K562 (cell line): Measurements from ENCODE around the gene ERCC1. TPM values are rescaled to one million over a fixed set of nuclear protein-coding genes. Genes with fewer than 3 reads are reported as not detected.

ENCODE experiments used
- ATAC-seq: fragments of 200-7000 bp; cut with Tn5 transposase; 3 replicates; pipeline ENCODE4 v1.9.1; 2020; ENCODE audit warnings: moderate library complexity
- BruUV-seq: library from RNA; stranded (reverse); fragments of 400-500 nt; replicated peaks from 2 replicates; lab custom pipeline; 2021; lab: Mats Ljungman, UMichigan
- CTCF ChIA-PET: fragments of 300-600 bp; formaldehyde crosslinking; extraction: SDS; loops from one replicate; lab custom pipeline; 2021; ENCODE audit warnings: low intra/inter-chr PET ratio; lab: Yijun Ruan, JAX
- POLR2A ChIA-PET: fragments of 300-600, 350-650 bp; sonication (Branson Sonifier 250); formaldehyde crosslinking; extraction: SDS; loops from one replicate; lab custom pipeline; 2021; ENCODE audit warnings: antibody characterized with exemption, inconsistent platforms; lab: Yijun Ruan, JAX
- DNase-seq, 4 experiments: peaks; one replicate each; pipeline versions ENCODE4 v3.0.0 to v3.0.0-alpha.2; 2011 to 2018; ENCODE audit warnings: low spot score in 3 of 4, mixed read lengths in 3 of 4; ENCODE audit errors: extremely low read depth in 1 of 4
- FAIRE-seq: peaks from 2 replicates; lab custom pipeline; 2011; peaks lifted over from hg19 to GRCh38; lab: Jason Lieb, UNC
- H2AFZ ChIP-seq: 2 replicates; pipeline ENCODE4 v1.6.0; 2011; ENCODE audit warnings: low read depth, low read length, control low read depth, inconsistent platforms
- H3K27ac ChIP-seq: fragments of 200-600 bp; 3 replicates; pipeline ENCODE4 v1.8.0; 2011; ENCODE audit warnings: low read depth, mild to moderate bottlenecking, control low read depth, inconsistent platforms, low read length, moderate library complexity, mixed read lengths; ENCODE audit errors: extremely low read depth
- H3K27me3 ChIP-seq, 2 experiments: fragments of 300-600 bp in 1 of 2; 2 replicates in 1 of 2; 3 replicates in 1 of 2; pipeline versions ENCODE4 v1.6.0 to v1.8.0; 2011; ENCODE audit warnings: inconsistent platforms in 2 of 2, low read length in 2 of 2, mild to moderate bottlenecking in 1 of 2, mixed read lengths in 1 of 2, moderate library complexity in 1 of 2; ENCODE audit not compliant: control insufficient read depth in 2 of 2, insufficient read depth in 2 of 2
- H3K36me3 ChIP-seq: fragments of 300-600 bp; 3 replicates; pipeline ENCODE4 v1.8.0; 2011; ENCODE audit warnings: mild to moderate bottlenecking, low read length, inconsistent platforms; ENCODE audit not compliant: control insufficient read depth, insufficient read depth
- H3K4me1 ChIP-seq, 2 experiments: fragments of 200-600 bp in 1 of 2; replicated peaks in 1 of 2; 2 replicates in 1 of 2; 3 replicates in 1 of 2; pipeline versions ENCODE4 v1.5.1 to v1.8.0; 2011; ENCODE audit warnings: inconsistent platforms in 2 of 2, low read length in 2 of 2, mild to moderate bottlenecking in 1 of 2, mixed read lengths in 1 of 2, moderate library complexity in 1 of 2; ENCODE audit not compliant: control insufficient read depth in 2 of 2, insufficient read depth in 2 of 2
- H3K4me2 ChIP-seq: 2 replicates; pipeline ENCODE4 v1.6.1; 2011; ENCODE audit warnings: low read length, control low read depth, inconsistent platforms, mixed read lengths; ENCODE audit not compliant: insufficient read depth
- H3K4me3 ChIP-seq: fragments of 200-600 bp; sonication (generic), shearing (Covaris generic); 2 replicates; pipeline ENCODE4 v1.5.1; 2016; ENCODE audit warnings: control low read depth, inconsistent platforms
- H3K79me2 ChIP-seq: fragments of 200-600 bp; 3 replicates; pipeline ENCODE4 v1.8.0; 2011; ENCODE audit warnings: low read length, inconsistent platforms; ENCODE audit not compliant: control insufficient read depth, insufficient read depth
- H3K9ac ChIP-seq, 2 experiments: 2 replicates each; pipeline versions ENCODE4 v1.6.0 to v1.6.1; 2011; ENCODE audit warnings: low read depth in 2 of 2, low read length in 2 of 2, control low read depth in 1 of 2, inconsistent platforms in 1 of 2, mild to moderate bottlenecking in 1 of 2, mixed read lengths in 1 of 2; ENCODE audit not compliant: insufficient read depth in 1 of 2
- H3K9me1 ChIP-seq: one replicate; pipeline ENCODE4 v1.6.0; 2011; ENCODE audit warnings: inconsistent platforms, mild to moderate bottlenecking, low read length, moderate library complexity; ENCODE audit not compliant: control insufficient read depth, insufficient read depth
- H3K9me3 ChIP-seq: replicated peaks from 2 replicates; pipeline ENCODE4 v1.5.1; 2011; ENCODE audit warnings: low read depth, low read length, inconsistent platforms; ENCODE audit not compliant: control insufficient read depth, insufficient read depth
- H4K20me1 ChIP-seq: replicated peaks from 2 replicates; pipeline ENCODE4 v1.6.1; 2011; ENCODE audit warnings: low read length, inconsistent platforms, mixed read lengths; ENCODE audit not compliant: control insufficient read depth, insufficient read depth
- BCOR ChIP-seq: fragments of 450-650 bp; IDR thresholded peaks from 2 replicates; pipeline ENCODE4 v1.6.1; 2016
- CBX2 ChIP-seq: fragments of 200-600 bp; sonication (generic); IDR thresholded peaks from one replicate; pipeline ENCODE4 v1.6.1; 2012; ENCODE audit warnings: mild to moderate bottlenecking, low read length, inconsistent platforms; ENCODE audit not compliant: insufficient read depth, poor library complexity, severe bottlenecking
- CEBPB ChIP-seq: fragments of 450-650 bp; IDR thresholded peaks from 2 replicates; pipeline ENCODE4 v1.6.1; 2016; ENCODE audit warnings: missing genetic modification characterization, missing compliant biosample characterization
- CHD4 ChIP-seq: fragments of 200-600 bp; sonication (generic); IDR thresholded peaks from 3 replicates; pipeline ENCODE4 v1.6.1; 2012; ENCODE audit warnings: low read depth, mild to moderate bottlenecking, mixed read lengths, low read length, inconsistent platforms; ENCODE audit not compliant: insufficient read depth, insufficient replicate concordance, poor library complexity, severe bottlenecking
- KLF10 ChIP-seq: fragments of 250-450 bp; sonication (Bioruptor Pico); IDR thresholded peaks from 2 replicates; pipeline ENCODE4 v1.6.1; 2021; ENCODE audit warnings: matching md5 sums
- NFE2L1 ChIP-seq: fragments of 450-650 bp; IDR thresholded peaks from 2 replicates; pipeline ENCODE4 v1.6.1; 2016; ENCODE audit warnings: missing genetic modification characterization, low read depth, mild to moderate bottlenecking, missing compliant biosample characterization, moderate library complexity, borderline replicate concordance
- PKNOX1 ChIP-seq: fragments of 450-650 bp; IDR thresholded peaks from 2 replicates; pipeline ENCODE4 v1.6.1; 2016
- SMAD1 ChIP-seq: fragments of 150-350 bp; IDR thresholded peaks from 2 replicates; pipeline ENCODE4 v1.6.1; 2014; ENCODE audit warnings: low read length, low read depth; ENCODE audit not compliant: partially characterized antibody
- ZNF280A ChIP-seq: fragments of 450-650 bp; IDR thresholded peaks from 2 replicates; pipeline ENCODE4 v1.6.1; 2018; ENCODE audit warnings: mild to moderate bottlenecking, low read depth; ENCODE audit not compliant: partially characterized antibody
- ZNF3 ChIP-seq: fragments of 250-450 bp; sonication (Bioruptor Pico); IDR thresholded peaks from 2 replicates; pipeline ENCODE4 v1.5.0; 2021; ENCODE audit warnings: mild to moderate bottlenecking, moderate library complexity
- ZNF639 ChIP-seq, 2 experiments: fragments of 200-800 bp in 1 of 2; sonication (Bioruptor generic) in 1 of 2; sonication (generic) in 1 of 2; formaldehyde crosslinking in 1 of 2; IDR thresholded peaks in 1 of 2; conservative IDR thresholded peaks in 1 of 2; 2 replicates each; pipeline versions ENCODE4 v1.5.0 to v1.6.1; 2016 to 2020; ENCODE audit warnings: missing compliant biosample characterization in 1 of 2, missing genetic modification characterization in 1 of 2, missing genetic modification reagents in 1 of 2
- ZNF75A ChIP-seq: fragments of 450-650 bp; formaldehyde crosslinking; IDR thresholded peaks from 2 replicates; pipeline ENCODE4 v1.4.0; 2020; ENCODE audit warnings: mild to moderate bottlenecking
- WGBS: fragments of 100-300 bp; shearing (Covaris generic); methylation state at CpG from one replicate; pipeline ENCODE4 v1.1.6; 2016; ENCODE audit warnings: low coverage, mixed read lengths; ENCODE audit not compliant: insufficient coverage; ENCODE audit errors: missing lambda C conversion rate; 5-methylcytosine and 5-hydroxymethylcytosine counted together
- in situ Hi-C: fragments of 300-500 bp; cut with MboI; formaldehyde crosslinking; loops from 4 replicates; pipeline ENCODE4 v1.15.0; 2018; ENCODE audit warnings: inconsistent platforms, mixed read lengths
- intact Hi-C: fragments of 100-400 bp; cut with micrococcal nuclease; formaldehyde crosslinking; loops from 2 replicates; pipeline ENCODE4 v1.14.2; 2022
- polyA plus RNA-seq, 8 experiments: library from polyadenylated mRNA; depleted of rRNA in 4 of 8; stranded (reverse) in 5 of 8; unstranded in 3 of 8; fragments of >200 nt; fragmentation: Nextera tagmentation in 2 of 8; fragmentation: Illumina TruSeq in 1 of 8; extraction: Ambion mirVana in 2 of 8; extraction: Trizol in 1 of 8; gene quantifications; 2 replicates each; pipeline versions ENCODE4 v1.2.1 to v1.2.3, GENCODE V29; 2011 to 2014; ENCODE audit warnings: inconsistent platforms in 1 of 8, missing spikeins in 1 of 8
- total RNA-seq, 7 experiments: library from RNA; depleted of rRNA in 6 of 7; stranded (reverse); fragments of >200 nt in 6 of 7; fragmentation: Illumina TruSeq in 2 of 7; extraction: Trizol in 2 of 7; gene quantifications; 2 replicates each; pipeline versions ENCODE4 v1.2.1 to v1.2.3, GENCODE V29; 2011 to 2021; ENCODE audit warnings: low replicate concordance in 1 of 7
- TF ChIP-seq, protein P1 (sequence below): fragments of 450-650 bp; IDR thresholded peaks from 2 replicates; pipeline ENCODE4 v1.7.0; 2016; ENCODE audit warnings: borderline replicate concordance
- TF ChIP-seq, protein P2 (sequence below): fragments of 200-400 bp; formaldehyde crosslinking; IDR thresholded peaks from 2 replicates; pipeline ENCODE4 v1.6.1; 2017; ENCODE audit warnings: mild to moderate bottlenecking, low read depth, low read length, moderate library complexity

The ERCC1 gene
- total and polyA plus RNA-seq, 9 of the 15 experiments (the other 6 are each of a cell fraction or from before 2014, with no cell fraction given): 9.3 to 92.6 (median 60.0) TPM

GRCh38 chr19:45464274-45464673, 40.6 kb upstream of the ERCC1 start:
- Histone ChIP-seq H3K9me3 (no peaks in the 10 kb centered on the region), H3K27ac (no peak overlapping the region), H3K9ac (no peak overlapping the region), H3K4me2 (no peak overlapping the region), H3K4me1 (peaks cover 11 to 27% of the 10 kb centered on the region in 2 experiments; a peak in 4 of 5 replicates), H3K79me2 (no peaks in the 10 kb centered on the region), H3K4me3 (no peak overlapping the region), H3K27me3 (no peaks in the 10 kb centered on the region), H3K36me3 (no peaks in the 10 kb centered on the region), H4K20me1 (no peaks in the 10 kb centered on the region), H2AFZ (no peak overlapping the region), H3K9me1 (no peaks in the 10 kb centered on the region)
- intact Hi-C loops: no loop called here
- DNase-seq (no peak), ATAC-seq (no peak), FAIRE-seq (peak; percentile 37)
- WGBS: 23% methylated on average over 2 of the region's 2 CpGs
- CTCF ChIA-PET: interaction anchor here (0.7 to 1.5 kb wide), 2 partner anchors 25 to 109 kb away, joined by 3 to 5 read pairs; no protein-coding TSS in a partner anchor
- in situ Hi-C loops: no loop called here
- POLR2A ChIA-PET: no interaction called here
- BruUV-seq: no TSS peak
- TF ChIP-seq ZNF3 (CRISPR knock-in tag) (no peak), NFE2L1 (no peak), ZNF639 (CRISPR knock-in tag; conservative IDR thresholded peaks at IDR 0.05 in 1 of 2, IDR thresholded peaks at IDR 0.05 in 1 of 2) (no peak), BCOR (peak; percentile 98), CHD4 (peak; percentile 39), ZNF75A (no peak), SMAD1 (no peak), CBX2 (no peak), ZNF280A (no peak), CEBPB (tag) (peak; percentile 76), PKNOX1 (no peak), KLF10 (no peak)
- TF ChIP-seq, protein P1, sequence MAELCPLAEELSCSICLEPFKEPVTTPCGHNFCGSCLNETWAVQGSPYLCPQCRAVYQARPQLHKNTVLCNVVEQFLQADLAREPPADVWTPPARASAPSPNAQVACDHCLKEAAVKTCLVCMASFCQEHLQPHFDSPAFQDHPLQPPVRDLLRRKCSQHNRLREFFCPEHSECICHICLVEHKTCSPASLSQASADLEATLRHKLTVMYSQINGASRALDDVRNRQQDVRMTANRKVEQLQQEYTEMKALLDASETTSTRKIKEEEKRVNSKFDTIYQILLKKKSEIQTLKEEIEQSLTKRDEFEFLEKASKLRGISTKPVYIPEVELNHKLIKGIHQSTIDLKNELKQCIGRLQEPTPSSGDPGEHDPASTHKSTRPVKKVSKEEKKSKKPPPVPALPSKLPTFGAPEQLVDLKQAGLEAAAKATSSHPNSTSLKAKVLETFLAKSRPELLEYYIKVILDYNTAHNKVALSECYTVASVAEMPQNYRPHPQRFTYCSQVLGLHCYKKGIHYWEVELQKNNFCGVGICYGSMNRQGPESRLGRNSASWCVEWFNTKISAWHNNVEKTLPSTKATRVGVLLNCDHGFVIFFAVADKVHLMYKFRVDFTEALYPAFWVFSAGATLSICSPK: no peak
- TF ChIP-seq, protein P2, sequence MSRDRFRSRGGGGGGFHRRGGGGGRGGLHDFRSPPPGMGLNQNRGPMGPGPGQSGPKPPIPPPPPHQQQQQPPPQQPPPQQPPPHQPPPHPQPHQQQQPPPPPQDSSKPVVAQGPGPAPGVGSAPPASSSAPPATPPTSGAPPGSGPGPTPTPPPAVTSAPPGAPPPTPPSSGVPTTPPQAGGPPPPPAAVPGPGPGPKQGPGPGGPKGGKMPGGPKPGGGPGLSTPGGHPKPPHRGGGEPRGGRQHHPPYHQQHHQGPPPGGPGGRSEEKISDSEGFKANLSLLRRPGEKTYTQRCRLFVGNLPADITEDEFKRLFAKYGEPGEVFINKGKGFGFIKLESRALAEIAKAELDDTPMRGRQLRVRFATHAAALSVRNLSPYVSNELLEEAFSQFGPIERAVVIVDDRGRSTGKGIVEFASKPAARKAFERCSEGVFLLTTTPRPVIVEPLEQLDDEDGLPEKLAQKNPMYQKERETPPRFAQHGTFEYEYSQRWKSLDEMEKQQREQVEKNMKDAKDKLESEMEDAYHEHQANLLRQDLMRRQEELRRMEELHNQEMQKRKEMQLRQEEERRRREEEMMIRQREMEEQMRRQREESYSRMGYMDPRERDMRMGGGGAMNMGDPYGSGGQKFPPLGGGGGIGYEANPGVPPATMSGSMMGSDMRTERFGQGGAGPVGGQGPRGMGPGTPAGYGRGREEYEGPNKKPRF: no peak
